B cell (primary cell): ENCODE results near the gene PLA2G6.

Experiments used
- EZH2 ChIP-seq: IDR thresholded peaks from 2 replicates; pipeline ENCODE4 v1.6.1; 2012; ENCODE audit warnings: borderline replicate concordance, low read depth, mild to moderate bottlenecking, moderate library complexity, low read length; ENCODE audit not compliant: insufficient read depth, poor library complexity, severe bottlenecking
- TF ChIP-seq, protein P1 (sequence below): fragments of 200-600 bp; IDR thresholded peaks from one replicate; pipeline ENCODE4 v1.8.0; 2022; ENCODE audit warnings: antibody characterized with exemption, mild to moderate bottlenecking

DNA sequence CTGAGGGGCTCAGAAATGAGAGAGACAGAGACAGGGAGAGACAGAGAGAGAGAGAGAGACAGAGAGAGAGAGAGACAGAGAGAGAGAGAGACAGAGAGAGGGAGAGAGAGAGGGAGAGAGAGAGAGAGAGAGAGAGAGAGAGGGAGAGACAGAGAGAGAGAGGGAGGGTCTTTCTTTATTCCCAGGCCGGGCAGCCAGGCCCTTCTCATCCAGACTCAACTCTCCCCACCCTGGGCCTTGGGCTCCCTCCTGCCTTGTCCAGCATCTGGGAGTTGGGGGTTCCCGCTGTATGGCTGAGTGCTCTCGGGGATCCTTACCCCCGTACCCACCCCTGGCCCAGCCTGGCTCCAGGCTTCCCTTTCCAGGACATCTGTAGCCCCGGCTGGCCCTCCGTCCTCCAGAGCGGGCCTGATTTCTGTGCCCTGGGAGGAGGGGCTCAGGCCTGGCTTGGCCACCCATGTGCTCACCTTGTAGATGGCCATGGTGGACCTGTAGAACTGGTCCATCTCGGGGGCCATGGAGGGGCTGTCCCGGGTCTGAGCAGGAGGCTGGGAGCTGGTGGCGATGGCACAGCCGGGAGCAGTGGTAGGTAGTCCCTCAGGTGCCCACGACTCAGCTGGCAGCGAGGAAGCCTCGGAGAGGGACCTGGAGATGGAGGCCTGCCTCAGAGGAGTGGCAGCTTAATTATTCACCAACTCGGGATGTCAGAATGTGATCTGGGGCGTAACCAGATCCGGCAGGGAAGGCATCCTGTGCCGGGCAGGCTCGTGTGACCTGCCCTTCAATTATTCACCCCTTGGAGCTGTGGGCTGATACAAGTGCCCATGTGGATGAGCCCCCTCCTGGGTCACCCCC, 71.4 kb downstream of the PLA2G6 start, which contains the start of gene BAIAP2L2:
- TF ChIP-seq, protein P1, sequence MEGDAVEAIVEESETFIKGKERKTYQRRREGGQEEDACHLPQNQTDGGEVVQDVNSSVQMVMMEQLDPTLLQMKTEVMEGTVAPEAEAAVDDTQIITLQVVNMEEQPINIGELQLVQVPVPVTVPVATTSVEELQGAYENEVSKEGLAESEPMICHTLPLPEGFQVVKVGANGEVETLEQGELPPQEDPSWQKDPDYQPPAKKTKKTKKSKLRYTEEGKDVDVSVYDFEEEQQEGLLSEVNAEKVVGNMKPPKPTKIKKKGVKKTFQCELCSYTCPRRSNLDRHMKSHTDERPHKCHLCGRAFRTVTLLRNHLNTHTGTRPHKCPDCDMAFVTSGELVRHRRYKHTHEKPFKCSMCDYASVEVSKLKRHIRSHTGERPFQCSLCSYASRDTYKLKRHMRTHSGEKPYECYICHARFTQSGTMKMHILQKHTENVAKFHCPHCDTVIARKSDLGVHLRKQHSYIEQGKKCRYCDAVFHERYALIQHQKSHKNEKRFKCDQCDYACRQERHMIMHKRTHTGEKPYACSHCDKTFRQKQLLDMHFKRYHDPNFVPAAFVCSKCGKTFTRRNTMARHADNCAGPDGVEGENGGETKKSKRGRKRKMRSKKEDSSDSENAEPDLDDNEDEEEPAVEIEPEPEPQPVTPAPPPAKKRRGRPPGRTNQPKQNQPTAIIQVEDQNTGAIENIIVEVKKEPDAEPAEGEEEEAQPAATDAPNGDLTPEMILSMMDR = no peak
- no peak for TF ChIP-seq EZH2
